Stimulated activated naive CD8-positive, alpha-beta T cell treated with anti-CD3 and anti-CD28 coated beads, Interleukin-15, amount 100 ng/mL, for 72 hours (primary cell): ENCODE results near the gene GALNS.

Experiments
- ATAC-seq: fragments of 150-1000 bp; cut with Tn5 transposase; 2 replicates; pipeline ENCODE4 v1.10.0; 2021; ENCODE audit warnings: mild to moderate bottlenecking, moderate library complexity
- DNase-seq, 2 donors: peaks; one replicate each; pipeline ENCODE4 v3.0.0; 2021 to 2022
- H3K27ac Mint-ChIP-seq, 2 donors: one replicate each; pipeline ENCODE4 v1.8.0; 2022; ENCODE audit warnings: mild to moderate bottlenecking in 2 of 2, mixed read lengths in 2 of 2, moderate library complexity in 2 of 2
- H3K27me3 Mint-ChIP-seq: one replicate; pipeline ENCODE4 v1.8.0; 2022; ENCODE audit warnings: mixed read lengths
- H3K4me1 Mint-ChIP-seq: one replicate; pipeline ENCODE4 v1.8.0; 2022; ENCODE audit warnings: mild to moderate bottlenecking, mixed read lengths
- H3K4me3 Mint-ChIP-seq, 2 donors: one replicate each; pipeline ENCODE4 v1.8.0; 2022; ENCODE audit warnings: mild to moderate bottlenecking in 2 of 2, mixed read lengths in 2 of 2, moderate library complexity in 1 of 2
- H3K9me3 Mint-ChIP-seq, 2 donors: one replicate each; pipeline ENCODE4 v1.8.0; 2022; ENCODE audit warnings: mixed read lengths in 2 of 2

The GALNS gene

GRCh38 chr16:88871349-88871702 lies 14.6 kb upstream of the GALNS start:
- Mint-ChIP-seq H3K27me3 (peaks cover 36% of the 10 kb centered on the region), H3K27ac (peak overlapping the region in 1 of 2 donors; percentile 61), H3K4me3 (peak overlapping the region in 1 of 2 donors; percentile 63), H3K9me3 (no peaks in the 10 kb centered on the region), H3K4me1 (peaks cover 13% of the 10 kb centered on the region)
- no peak for ATAC-seq
- DNase-seq = no peak

GRCh38 chr16:88870608-88871348 lies 14.0 kb upstream of the GALNS start:
- Mint-ChIP-seq H3K4me3 (peak overlapping the region; percentile 4 to 63), H3K4me1 (peaks cover 13% of the 10 kb centered on the region), H3K27me3 (peaks cover 36% of the 10 kb centered on the region), H3K27ac (peak overlapping the region in 1 of 2 donors; percentile 61), H3K9me3 (no peaks in the 10 kb centered on the region)
- DNase-seq (no peak), ATAC-seq (peak; percentile 27)

- Mint-ChIP-seq H3K27me3 (peaks cover 36% of the 10 kb centered on the region), H3K9me3 (no peaks in the 10 kb centered on the region), H3K4me3 (no peak overlapping the region), H3K4me1 (peaks cover 13% of the 10 kb centered on the region), H3K27ac (no peak overlapping the region)
- ATAC-seq = no peak
- DNase-seq = no peak
These were observed 12.9 kb upstream of the GALNS start for GRCh38 chr16:88869673-88869980.

- Mint-ChIP-seq H3K4me3 (no peak overlapping the region), H3K4me1 (peaks cover 13% of the 10 kb centered on the region), H3K27me3 (peaks cover 36% of the 10 kb centered on the region), H3K9me3 (no peaks in the 10 kb centered on the region), H3K27ac (no peak overlapping the region)
- no peak for DNase-seq
- ATAC-seq = no peak
These were observed 12.4 kb upstream of the GALNS start for GRCh38 chr16:88868974-88869672.

- no peak for DNase-seq
- Mint-ChIP-seq H3K4me1 (peaks cover 13% of the 10 kb centered on the region), H3K9me3 (no peaks in the 10 kb centered on the region), H3K27me3 (peaks cover 36% of the 10 kb centered on the region), H3K4me3 (no peak overlapping the region), H3K27ac (no peak overlapping the region)
- no peak for ATAC-seq
These were observed 11.0 kb upstream of the GALNS start for GRCh38 chr16:88867581-88868246.

GRCh38 chr16:88866151-88866920 lies 9.6 kb upstream of the GALNS start, which contains the start of gene PABPN1L:
PABPN1L (minus strand) TSS chr16:88866660; CDS start chr16:88866606, 54 bp downstream.
- Mint-ChIP-seq H3K4me1 (peaks cover 11% of the 10 kb centered on the region), H3K27me3 (peaks cover 23% of the 10 kb centered on the region), H3K9me3 (no peaks in the 10 kb centered on the region), H3K27ac (peak within 1 kb of the TSS in 1 of 2 donors; percentile 12), H3K4me3 (no peak within 1 kb of the TSS)
- ATAC-seq (no peak), DNase-seq (no peak)

GRCh38 chr16:88865742-88866141 lies 9.0 kb upstream of the GALNS start:
- no peak overlapping the region for H3K4me3 Mint-ChIP-seq
- ATAC-seq (no peak), DNase-seq (no peak)
- peaks cover 5% of the 10 kb centered on the region for H3K4me1 Mint-ChIP-seq
- H3K9me3 Mint-ChIP-seq = no peaks in the 10 kb centered on the region
- H3K27ac Mint-ChIP-seq = no peak overlapping the region
- peaks cover 17% of the 10 kb centered on the region for H3K27me3 Mint-ChIP-seq

GRCh38 chr16:88865310-88865709 lies 8.6 kb upstream of the GALNS start:
- DNase-seq (no peak), ATAC-seq (no peak)
- Mint-ChIP-seq H3K4me3 (no peak overlapping the region), H3K27ac (no peak overlapping the region), H3K4me1 (peaks cover under 1% of the 10 kb centered on the region), H3K9me3 (no peaks in the 10 kb centered on the region), H3K27me3 (peaks cover 13% of the 10 kb centered on the region)

- H3K4me1 Mint-ChIP-seq = no peaks in the 10 kb centered on the region
- DNase-seq (no peak), ATAC-seq (peak; percentile 26)
- peaks cover 5% of the 10 kb centered on the region for H3K27me3 Mint-ChIP-seq
- H3K4me3 Mint-ChIP-seq = no peak overlapping the region
- no peaks in the 10 kb centered on the region for H3K9me3 Mint-ChIP-seq
- H3K27ac Mint-ChIP-seq = no peak overlapping the region
These were observed 7.8 kb upstream of the GALNS start for GRCh38 chr16:88864521-88864920.

- ATAC-seq = peak; percentile 38
- Mint-ChIP-seq H3K27ac (no peak overlapping the region), H3K4me1 (no peaks in the 10 kb centered on the region)
These were observed 7.4 kb upstream of the GALNS start for GRCh38 chr16:88864099-88864498.

GRCh38 chr16:88863426-88863825 lies 6.7 kb upstream of the GALNS start:
- Mint-ChIP-seq H3K9me3 (no peaks in the 10 kb centered on the region), H3K27ac (no peak overlapping the region), H3K27me3 (no peaks in the 10 kb centered on the region), H3K4me1 (peaks cover 4% of the 10 kb centered on the region), H3K4me3 (no peak overlapping the region)
- ATAC-seq = no peak
- no peak for DNase-seq

More at GRCh38 chr16:88864099-88864498, 7.4 kb upstream of the GALNS start:
- peaks cover under 1% of the 10 kb centered on the region for H3K27me3 Mint-ChIP-seq
- no peaks in the 10 kb centered on the region for H3K9me3 Mint-ChIP-seq
- DNase-seq = no peak
- no peak overlapping the region for H3K4me3 Mint-ChIP-seq

GRCh38 chr16:88862968-88863367 lies 6.2 kb upstream of the GALNS start:
- ATAC-seq (no peak), DNase-seq (no peak)
- Mint-ChIP-seq H3K4me3 (no peak overlapping the region), H3K27ac (no peak overlapping the region), H3K9me3 (no peaks in the 10 kb centered on the region), H3K27me3 (no peaks in the 10 kb centered on the region), H3K4me1 (peaks cover 8% of the 10 kb centered on the region)

- Mint-ChIP-seq H3K4me1 (peaks cover 14% of the 10 kb centered on the region), H3K27ac (no peak overlapping the region), H3K27me3 (no peaks in the 10 kb centered on the region), H3K9me3 (no peaks in the 10 kb centered on the region), H3K4me3 (no peak overlapping the region)
- DNase-seq (no peak), ATAC-seq (no peak)
These were observed 4.6 kb upstream of the GALNS start for GRCh38 chr16:88861359-88861758.

- Mint-ChIP-seq H3K4me3 (no peak overlapping the region), H3K4me1 (peaks cover 31% of the 10 kb centered on the region), H3K27me3 (no peaks in the 10 kb centered on the region), H3K27ac (no peak overlapping the region), H3K9me3 (no peaks in the 10 kb centered on the region)
- DNase-seq (no peak), ATAC-seq (no peak)
These were observed 2.8 kb upstream of the GALNS start for GRCh38 chr16:88859381-88860091.
